GM12891 (cell line): Measurements from ENCODE around the gene RPE65.
"Not testable (repeated sequence)": the region's sequence is repeated elsewhere in the genome, so short reads cannot be mapped to it uniquely, and the experiment has no call there.

ENCODE experiments used
- DNase-seq: peaks from one replicate; pipeline ENCODE4 v3.0.0; 2011; ENCODE audit warnings: low spot score; ENCODE audit not compliant: insufficient read length
- FAIRE-seq: peaks from 2 replicates; lab custom pipeline; 2011; peaks lifted over from hg19 to GRCh38; lab: Jason Lieb, UNC
- PAX5 ChIP-seq: IDR thresholded peaks from 2 replicates; pipeline ENCODE4 v1.6.1; 2011; ENCODE audit warnings: low read length, moderate library complexity, mild to moderate bottlenecking; ENCODE audit not compliant: insufficient read depth, severe bottlenecking
- POLR2A ChIP-seq: IDR thresholded peaks from 2 replicates; pipeline ENCODE4 v1.6.1; 2011; ENCODE audit warnings: low read depth, low read length, control low read depth
- POLR2AphosphoS5 ChIP-seq: IDR thresholded peaks from 2 replicates; pipeline ENCODE4 v1.6.1; 2011; ENCODE audit warnings: low read depth, low read length, control low read depth
- POU2F2 ChIP-seq: IDR thresholded peaks from 2 replicates; pipeline ENCODE4 v1.6.1; 2011; ENCODE audit warnings: low read depth, mild to moderate bottlenecking, control low read depth, low read length, moderate library complexity
- SPI1 ChIP-seq: IDR thresholded peaks from 2 replicates; pipeline ENCODE4 v1.6.1; 2011; ENCODE audit warnings: low read depth, low read length, control low read depth
- TAF1 ChIP-seq: IDR thresholded peaks from 2 replicates; pipeline ENCODE4 v1.6.1; 2011; ENCODE audit warnings: low read depth, low read length, control low read depth

Gene RPE65

GRCh38 chr1:68426594-68426993 lies 23.2 kb downstream of the RPE65 start:
- TF ChIP-seq TAF1 (no peak), PAX5 (no peak), POLR2AphosphoS5 (no peak), POLR2A (no peak), SPI1 (no peak), POU2F2 (no peak)
- FAIRE-seq, result no peak

GRCh38 chr1:68421350-68421749 lies 28.4 kb downstream of the RPE65 start:
- no peak for FAIRE-seq
- no peak for TF ChIP-seq POLR2AphosphoS5
- TF ChIP-seq TAF1, result no peak
- no peak for TF ChIP-seq POU2F2
- TF ChIP-seq PAX5, result no peak
- no peak for TF ChIP-seq SPI1
- TF ChIP-seq POLR2A, result no peak
- no peak for DNase-seq

More at GRCh38 chr1:68426594-68426993, 23.2 kb downstream of the RPE65 start:
- no peak for DNase-seq

- no peak for TF ChIP-seq SPI1
- no peak for TF ChIP-seq POLR2AphosphoS5
- no peak for TF ChIP-seq PAX5
- no peak for TF ChIP-seq TAF1
- TF ChIP-seq POU2F2, result no peak
- no peak for TF ChIP-seq POLR2A
- DNase-seq, result no peak
- FAIRE-seq, result no peak
These were observed 40.3 kb downstream of the RPE65 start for GRCh38 chr1:68409426-68409825.

GRCh38 chr1:68401506-68401905 lies 48.2 kb downstream of the RPE65 start:
- FAIRE-seq, result no peak
- TF ChIP-seq POLR2AphosphoS5, result no peak
- TF ChIP-seq SPI1, result no peak
- no peak for TF ChIP-seq POLR2A
- no peak for TF ChIP-seq PAX5
- no peak for TF ChIP-seq POU2F2
- TF ChIP-seq TAF1, result no peak
- DNase-seq, result no peak

GRCh38 chr1:68395575-68395974 lies 54.2 kb downstream of the RPE65 start:
- not testable (repeated sequence) for FAIRE-seq, DNase-seq

- FAIRE-seq, DNase-seq: not testable (repeated sequence)
These were observed 57.3 kb downstream of the RPE65 start for GRCh38 chr1:68392474-68392873.

GRCh38 chr1:68385798-68386524 lies 63.8 kb downstream of the RPE65 start:
- not testable (repeated sequence) for FAIRE-seq, DNase-seq

- DNase-seq (no peak), FAIRE-seq (no peak)
- no peak for TF ChIP-seq POLR2A
- no peak for TF ChIP-seq TAF1
- no peak for TF ChIP-seq SPI1
- TF ChIP-seq POU2F2, result no peak
- TF ChIP-seq PAX5, result no peak
- no peak for TF ChIP-seq POLR2AphosphoS5
These were observed 64.8 kb downstream of the RPE65 start for GRCh38 chr1:68384872-68385411.

- TF ChIP-seq POLR2AphosphoS5 (no peak), POU2F2 (no peak)
- no peak for DNase-seq
- no peak for FAIRE-seq
These were observed 65.4 kb downstream of the RPE65 start for GRCh38 chr1:68384321-68384813.

GRCh38 chr1:68383092-68383491 lies 66.7 kb downstream of the RPE65 start:
- FAIRE-seq (no peak), DNase-seq (no peak)
- TF ChIP-seq TAF1 (no peak), PAX5 (no peak), POU2F2 (no peak), POLR2AphosphoS5 (no peak), POLR2A (no peak)

- TF ChIP-seq TAF1 (no peak), POLR2A (no peak), POLR2AphosphoS5 (no peak), PAX5 (no peak), SPI1 (no peak), POU2F2 (no peak)
- no peak for DNase-seq
- FAIRE-seq, result no peak
These were observed 70.7 kb downstream of the RPE65 start for GRCh38 chr1:68379085-68379478.
